WTC11 (cell line): ENCODE measurements around the gene RABGAP1. TPM values are rescaled to one million over a fixed set of nuclear protein-coding genes. Genes with fewer than 3 reads are reported as not detected.
A peak's percentile ranks its signal among the peaks of the same experiment; 100 is the strongest.

Source experiments
- ATAC-seq: fragments of 200-7000 bp; cut with Tn5 transposase; 2 replicates; pipeline ENCODE4 v1.10.0; 2021; ENCODE audit warnings: mild to moderate bottlenecking, moderate library complexity
- CTCF ChIA-PET: fragments of 300-600 bp; sonication (Branson Sonifier 250); formaldehyde crosslinking; loops from one replicate; lab custom pipeline; 2021; ENCODE audit warnings: antibody characterized with exemption; lab: Charles Lee
- POLR2A ChIA-PET: fragments of 350-600 bp; sonication (Branson Sonifier 250); formaldehyde crosslinking; loops from one replicate; lab custom pipeline; 2021; ENCODE audit warnings: antibody characterized with exemption; lab: Charles Lee
- DNase-seq: peaks from one replicate; pipeline ENCODE4 v3.0.0; 2021; ENCODE audit warnings: low spot score
- H3K27ac Mint-ChIP-seq: 2 replicates; pipeline ENCODE4 v1.8.0; 2021; ENCODE audit warnings: mixed read lengths
- H3K27me3 Mint-ChIP-seq: 2 replicates; pipeline ENCODE4 v1.8.0; 2021; ENCODE audit warnings: low read depth, mild to moderate bottlenecking, moderate library complexity, mixed read lengths
- H3K36me3 Mint-ChIP-seq: 2 replicates; pipeline ENCODE4 v1.8.0; 2021; ENCODE audit warnings: mixed read lengths
- H3K4me1 Mint-ChIP-seq: 2 replicates; pipeline ENCODE4 v1.8.0; 2022; ENCODE audit warnings: mixed read lengths
- H3K4me3 Mint-ChIP-seq: 2 replicates; pipeline ENCODE4 v1.8.0; 2021; ENCODE audit warnings: mild to moderate bottlenecking, moderate library complexity, mixed read lengths
- H3K9me3 Mint-ChIP-seq: 2 replicates; pipeline ENCODE4 v1.8.0; 2021; ENCODE audit warnings: mixed read lengths
- E2F4 ChIP-seq: sonication (generic); formaldehyde crosslinking; IDR thresholded peaks from 2 replicates; pipeline ENCODE4 v1.8.1; 2022; ENCODE audit warnings: low read depth, mild to moderate bottlenecking, moderate library complexity, missing genetic modification reagents, borderline replicate concordance
- ETV6 ChIP-seq: sonication (generic); formaldehyde crosslinking; IDR thresholded peaks from 2 replicates; pipeline ENCODE4 v1.8.1; 2022; ENCODE audit warnings: mild to moderate bottlenecking, missing genetic modification reagents
- FOXJ3 ChIP-seq: sonication (generic); formaldehyde crosslinking; IDR thresholded peaks from 2 replicates; pipeline ENCODE4 v1.9.0; 2021; ENCODE audit warnings: missing genetic modification reagents, mild to moderate bottlenecking, borderline replicate concordance
- FOXP1 ChIP-seq: sonication (generic); formaldehyde crosslinking; IDR thresholded peaks from 2 replicates; pipeline ENCODE4 v1.8.0; 2022; ENCODE audit warnings: missing genetic modification reagents, mild to moderate bottlenecking, moderate library complexity, borderline replicate concordance
- FOXP4 ChIP-seq: sonication (generic); formaldehyde crosslinking; IDR thresholded peaks from 2 replicates; pipeline ENCODE4 v1.8.0; 2022; ENCODE audit warnings: mild to moderate bottlenecking, missing genetic modification reagents
- GABPB1 ChIP-seq: sonication (generic); formaldehyde crosslinking; IDR thresholded peaks from 2 replicates; pipeline ENCODE4 v1.8.1; 2023; ENCODE audit warnings: mild to moderate bottlenecking, missing genetic modification reagents
- IRF2 ChIP-seq: sonication (generic); formaldehyde crosslinking; IDR thresholded peaks from 2 replicates; pipeline ENCODE4 v1.8.0; 2022; ENCODE audit warnings: low read depth, missing genetic modification reagents, borderline replicate concordance
- PRRX2 ChIP-seq: fragments of 250-450 bp; sonication (Bioruptor Pico); IDR thresholded peaks from 2 replicates; pipeline ENCODE4 v1.8.0; 2021; ENCODE audit warnings: mild to moderate bottlenecking
- RELA ChIP-seq: sonication (generic); formaldehyde crosslinking; IDR thresholded peaks from 2 replicates; pipeline ENCODE4 v1.8.1; 2022; ENCODE audit warnings: missing genetic modification reagents, mild to moderate bottlenecking, borderline replicate concordance
- ZNF121 ChIP-seq: sonication (generic); formaldehyde crosslinking; IDR thresholded peaks from 2 replicates; pipeline ENCODE4 v1.8.0; 2023; ENCODE audit warnings: missing genetic modification reagents
- ZNF281 ChIP-seq: sonication (generic); formaldehyde crosslinking; IDR thresholded peaks from 2 replicates; pipeline ENCODE4 v1.8.0; 2023; ENCODE audit warnings: mild to moderate bottlenecking, missing genetic modification reagents
- ZNF317 ChIP-seq: sonication (generic); formaldehyde crosslinking; IDR thresholded peaks from 2 replicates; pipeline ENCODE4 v1.8.1; 2023; ENCODE audit warnings: low read depth, mild to moderate bottlenecking, moderate library complexity, missing genetic modification reagents, borderline replicate concordance
- ZNF416 ChIP-seq: fragments of 250-450 bp; sonication (Bioruptor Pico); IDR thresholded peaks from 2 replicates; pipeline ENCODE4 v1.9.0; 2021; ENCODE audit warnings: mild to moderate bottlenecking, inconsistent platforms
- ZNF425 ChIP-seq: fragments of 250-450 bp; sonication (Bioruptor Pico); conservative IDR thresholded peaks from 2 replicates; pipeline ENCODE4 v1.9.0; 2021; ENCODE audit warnings: mild to moderate bottlenecking
- total RNA-seq: library from RNA; stranded (reverse); gene quantifications from 3 replicates; pipeline ENCODE4 v1.2.3, GENCODE V29; 2021
- TF ChIP-seq, protein P1 (sequence below): fragments of 250-450 bp; sonication (Bioruptor Pico); IDR thresholded peaks from 2 replicates; pipeline ENCODE4 v1.9.0; 2021; ENCODE audit warnings: moderate library complexity, mild to moderate bottlenecking, inconsistent platforms, borderline replicate concordance

The RABGAP1 gene
- total RNA-seq, 1 experiment from 2014 or later = 38.1 TPM

DNA sequence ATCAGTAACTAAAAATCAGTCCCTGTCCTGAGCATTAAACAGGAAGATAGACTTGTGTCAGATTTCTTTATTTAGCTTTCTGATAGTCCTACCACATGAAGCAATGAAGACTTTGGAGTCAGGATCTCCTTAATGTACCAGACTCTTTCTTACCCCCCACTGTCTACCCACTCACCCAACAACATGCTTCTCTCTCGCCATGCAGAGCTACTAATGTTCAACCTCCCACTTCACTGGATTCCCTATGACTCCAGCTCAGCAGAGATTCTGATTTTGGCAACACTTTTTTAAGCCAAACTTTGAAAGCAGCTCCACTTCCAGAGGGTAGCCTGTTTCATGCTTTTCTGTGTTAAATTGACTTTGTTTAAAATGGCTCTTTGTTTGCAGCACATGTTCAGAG, 143.4 kb downstream of the RABGAP1 start:
- ChIA-PET CTCF (interaction anchor here (0.8 to 2.4 kb wide), 3 partner anchors 13 to 266 kb away, joined by 3 to 10 read pairs (median 8); no protein-coding TSS in a partner anchor), POLR2A (no interaction called here)
- H3K27ac Mint-ChIP-seq = peak overlapping the region; percentile 38; the same call in 1 of the 2 replicates
- peaks cover 39% of the 10 kb centered on the region for H3K36me3 Mint-ChIP-seq
- H3K4me3 Mint-ChIP-seq = no peak overlapping the region
- no peaks in the 10 kb centered on the region for H3K27me3 Mint-ChIP-seq
- H3K4me1 Mint-ChIP-seq = peaks cover 26% of the 10 kb centered on the region
- TF ChIP-seq ZNF425 (CRISPR knock-in tag) (no peak), IRF2 (CRISPR knock-in tag) (no peak), FOXJ3 (CRISPR knock-in tag) (no peak), ZNF416 (no peak), ETV6 (CRISPR knock-in tag) (no peak), ZNF317 (CRISPR knock-in tag) (no peak), FOXP1 (CRISPR knock-in tag) (no peak), ZNF121 (no peak), FOXP4 (CRISPR knock-in tag) (no peak), ZNF281 (no peak), PRRX2 (CRISPR knock-in tag) (no peak)
- TF ChIP-seq, protein P1, sequence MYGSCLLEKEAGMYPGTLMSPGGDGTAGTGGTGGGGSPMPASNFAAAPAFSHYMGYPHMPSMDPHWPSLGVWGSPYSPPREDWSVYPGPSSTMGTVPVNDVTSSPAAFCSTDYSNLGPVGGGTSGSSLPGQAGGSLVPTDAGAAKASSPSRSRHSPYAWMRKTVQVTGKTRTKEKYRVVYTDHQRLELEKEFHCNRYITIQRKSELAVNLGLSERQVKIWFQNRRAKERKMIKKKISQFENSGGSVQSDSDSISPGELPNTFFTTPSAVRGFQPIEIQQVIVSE = no peak
- no peaks in the 10 kb centered on the region for H3K9me3 Mint-ChIP-seq
- no peak for DNase-seq
- no peak for ATAC-seq

DNA sequence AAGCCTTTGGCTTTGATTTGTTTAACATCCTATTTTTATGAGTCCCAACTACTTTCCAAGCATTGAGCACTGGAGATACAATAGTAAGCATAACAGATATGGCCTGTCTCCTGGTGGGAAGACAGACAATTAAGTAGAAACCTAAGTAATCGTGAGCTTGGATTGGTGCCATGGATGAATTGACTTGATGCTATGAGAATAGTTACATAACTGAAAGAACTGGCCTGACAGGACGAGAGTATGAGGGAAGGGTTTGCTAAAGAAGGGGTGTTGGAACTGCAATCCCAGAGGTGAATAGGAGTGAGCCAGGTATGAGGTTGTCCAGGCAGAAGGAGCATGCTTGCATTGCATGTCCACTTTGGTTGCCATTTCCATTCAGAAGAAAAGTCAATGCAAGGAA, 145.1 kb downstream of the RABGAP1 start:
- CTCF ChIA-PET = interaction anchor here (1.1 to 3.1 kb wide), 2 partner anchors 10 to 264 kb away, joined by 4 to 11 read pairs; no protein-coding TSS in a partner anchor
- Mint-ChIP-seq H3K4me1 (peaks cover 23% of the 10 kb centered on the region), H3K36me3 (peaks cover 35% of the 10 kb centered on the region)

More for the DNA sequence above, 145.1 kb downstream of the RABGAP1 start:
- TF ChIP-seq GABPB1 = no peak
- TF ChIP-seq ETV6 (CRISPR knock-in tag) = no peak
- TF ChIP-seq E2F4 = no peak
- no peak for TF ChIP-seq RELA
- no peak for ATAC-seq
- POLR2A ChIA-PET = no interaction called here
- Mint-ChIP-seq H3K27ac (peak overlapping the region; percentile 24), H3K9me3 (no peaks in the 10 kb centered on the region), H3K4me3 (no peak overlapping the region), H3K27me3 (no peaks in the 10 kb centered on the region)
- DNase-seq = no peak
